ENCODE results near the gene ZFYVE21. TPM values are rescaled to one million over a fixed set of nuclear protein-coding genes. Genes with fewer than 3 reads are reported as not detected.

Gene ZFYVE21
- total and polyA plus RNA-seq, 2 donors (not counting 1 experiment from before 2014, with no cell fraction given) = 84.9 to 94.5 TPM

DNA sequence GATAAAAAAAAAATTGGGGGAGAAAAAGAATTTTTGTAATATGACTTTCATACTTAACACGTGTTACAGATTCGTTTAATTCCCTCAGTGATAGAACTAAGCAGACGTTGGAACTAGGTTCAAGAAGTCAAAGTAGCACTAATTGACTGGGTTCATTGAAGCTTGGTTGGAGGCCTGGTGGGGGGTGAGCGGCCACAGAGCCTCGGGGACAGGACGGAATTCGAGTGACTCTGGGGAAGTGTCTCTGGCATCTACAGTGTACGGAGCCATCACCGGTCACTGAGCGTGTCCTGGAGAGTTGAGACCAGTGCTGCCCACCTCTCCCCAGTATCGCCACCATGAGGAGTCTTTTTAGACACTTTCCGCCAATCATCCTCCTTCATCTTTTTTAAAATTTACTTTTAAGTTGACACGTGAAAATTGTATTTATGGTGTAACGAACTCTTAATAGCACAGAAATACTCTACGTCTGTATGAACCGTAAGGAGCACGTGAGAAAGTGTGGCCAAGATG is 1.3 kb downstream of the ZFYVE21 start:
- Histone ChIP-seq H3K4me1 (ENCODE audit: control insufficient read depth, extremely low read depth, insufficient read depth, low read length) (peaks cover 9% of the 10 kb centered on the region), H3K79me2 (ENCODE audit: control insufficient read depth, insufficient read depth, low read length) (peaks cover 57% of the 10 kb centered on the region), H3K9me3 (ENCODE audit: control insufficient read depth, insufficient read depth, low read depth, low read length) (no peaks in the 10 kb centered on the region), H3K4me3 (replicated peaks in 1 of 4; ENCODE audit: control extremely low read depth in 1 of 4, insufficient read depth in 1 of 4, low read depth in 3 of 4, low read length in 4 of 4) (peak overlapping the region; percentile 68 to 79 (median 76)), H3K27ac (ENCODE audit: insufficient read depth, low read length) (no peak overlapping the region), H4K20me1 (ENCODE audit: control insufficient read depth, extremely low read depth, insufficient read depth, low read length) (no peaks in the 10 kb centered on the region), H2AFZ (ENCODE audit: low read length) (no peak overlapping the region), H3K4me2 (ENCODE audit: extremely low read depth, insufficient read depth, low read length) (peak overlapping the region; percentile 96), H3K9ac (ENCODE audit: insufficient read depth, low read length) (no peak overlapping the region), H3K36me3 (ENCODE audit: control insufficient read depth, insufficient read depth, low read length) (peaks cover 2% of the 10 kb centered on the region), H3K27me3 (ENCODE audit: control insufficient read depth, insufficient read depth, low read length) (no peaks in the 10 kb centered on the region)
- no peak for DNase-seq (ENCODE audit: low read depth in 2 of 2)
- TF ChIP-seq CTCF (conservative IDR thresholded peaks at IDR 0.05 in 1 of 2, IDR thresholded peaks at IDR 0.05 in 1 of 2; ENCODE audit: low read depth in 1 of 2, low read length in 2 of 2) (no peak), EZH2 (IDR thresholded peaks at IDR 0.05; ENCODE audit: low read length, missing control alignments) (no peak)

GRCh38 chr14:103718572-103718971 is 3.0 kb downstream of the ZFYVE21 start:
- Histone ChIP-seq H3K4me3 (replicated peaks in 1 of 4; ENCODE audit: control extremely low read depth in 1 of 4, insufficient read depth in 1 of 4, low read depth in 3 of 4, low read length in 4 of 4) (peak overlapping the region in 2 of 4 experiments; percentile 5 to 22), H3K79me2 (ENCODE audit: control insufficient read depth, insufficient read depth, low read length) (peaks cover 53% of the 10 kb centered on the region), H3K27ac (ENCODE audit: insufficient read depth, low read length) (no peak overlapping the region), H3K36me3 (ENCODE audit: control insufficient read depth, insufficient read depth, low read length) (no peaks in the 10 kb centered on the region), H3K27me3 (ENCODE audit: control insufficient read depth, insufficient read depth, low read length) (no peaks in the 10 kb centered on the region), H2AFZ (ENCODE audit: low read length) (no peak overlapping the region), H3K4me2 (ENCODE audit: extremely low read depth, insufficient read depth, low read length) (peak overlapping the region; percentile 58), H3K4me1 (ENCODE audit: control insufficient read depth, extremely low read depth, insufficient read depth, low read length) (peaks cover 9% of the 10 kb centered on the region), H3K9me3 (ENCODE audit: control insufficient read depth, insufficient read depth, low read depth, low read length) (no peaks in the 10 kb centered on the region), H4K20me1 (ENCODE audit: control insufficient read depth, extremely low read depth, insufficient read depth, low read length) (no peaks in the 10 kb centered on the region), H3K9ac (ENCODE audit: insufficient read depth, low read length) (no peak overlapping the region)
- DNase-seq (ENCODE audit: low read depth in 2 of 2) = peak; percentile 86 to 91
- TF ChIP-seq CTCF (conservative IDR thresholded peaks at IDR 0.05 in 1 of 2, IDR thresholded peaks at IDR 0.05 in 1 of 2; ENCODE audit: low read depth in 1 of 2, low read length in 2 of 2) (no peak), EZH2 (IDR thresholded peaks at IDR 0.05; ENCODE audit: low read length, missing control alignments) (no peak)

DNA sequence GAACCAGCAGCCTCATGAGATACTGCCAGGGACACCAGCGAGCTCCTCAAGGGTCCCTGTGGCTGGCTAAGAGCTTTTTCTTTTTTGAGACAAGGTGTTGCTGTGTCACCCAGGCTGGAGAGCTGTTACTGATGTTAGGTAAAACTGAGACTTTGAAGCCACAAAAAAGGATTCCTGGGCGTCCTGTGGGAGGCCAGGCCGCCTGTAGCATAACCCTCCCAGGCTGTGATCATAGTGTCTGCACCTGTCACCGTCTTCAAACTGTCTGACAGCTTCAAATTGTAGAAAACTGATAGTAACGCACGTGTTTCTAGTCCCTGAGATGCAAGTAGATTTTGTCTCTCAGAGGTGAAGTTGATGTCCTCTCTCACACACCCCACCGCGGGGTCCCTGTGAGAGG is 4.1 kb downstream of the ZFYVE21 start:
- no peak overlapping the region for H3K4me2 ChIP-seq (ENCODE audit: extremely low read depth, insufficient read depth, low read length)
- no peak overlapping the region for H2AFZ ChIP-seq (ENCODE audit: low read length)
- no peaks in the 10 kb centered on the region for H4K20me1 ChIP-seq (ENCODE audit: control insufficient read depth, extremely low read depth, insufficient read depth, low read length)
- H3K9ac ChIP-seq (ENCODE audit: insufficient read depth, low read length) = no peak overlapping the region
- TF ChIP-seq EZH2 (IDR thresholded peaks at IDR 0.05; ENCODE audit: low read length, missing control alignments) (no peak), CTCF (conservative IDR thresholded peaks at IDR 0.05 in 1 of 2, IDR thresholded peaks at IDR 0.05 in 1 of 2; ENCODE audit: low read depth in 1 of 2, low read length in 2 of 2) (no peak)
- H3K27ac ChIP-seq (ENCODE audit: insufficient read depth, low read length) = no peak overlapping the region
- no peak for DNase-seq (ENCODE audit: low read depth in 2 of 2)
- peaks cover 13% of the 10 kb centered on the region for H3K4me1 ChIP-seq (ENCODE audit: control insufficient read depth, extremely low read depth, insufficient read depth, low read length)
- H3K27me3 ChIP-seq (ENCODE audit: control insufficient read depth, insufficient read depth, low read length) = no peaks in the 10 kb centered on the region
- H3K9me3 ChIP-seq (ENCODE audit: control insufficient read depth, insufficient read depth, low read depth, low read length) = no peaks in the 10 kb centered on the region
- H3K79me2 ChIP-seq (ENCODE audit: control insufficient read depth, insufficient read depth, low read length) = peaks cover 48% of the 10 kb centered on the region
- H3K4me3 ChIP-seq (replicated peaks in 1 of 4; ENCODE audit: control extremely low read depth in 1 of 4, insufficient read depth in 1 of 4, low read depth in 3 of 4, low read length in 4 of 4) = no peak overlapping the region
- H3K36me3 ChIP-seq (ENCODE audit: control insufficient read depth, insufficient read depth, low read length) = no peaks in the 10 kb centered on the region

Measured in fibroblast of lung (primary cell).